ENCODE results near the gene SCAF4.

DNA sequence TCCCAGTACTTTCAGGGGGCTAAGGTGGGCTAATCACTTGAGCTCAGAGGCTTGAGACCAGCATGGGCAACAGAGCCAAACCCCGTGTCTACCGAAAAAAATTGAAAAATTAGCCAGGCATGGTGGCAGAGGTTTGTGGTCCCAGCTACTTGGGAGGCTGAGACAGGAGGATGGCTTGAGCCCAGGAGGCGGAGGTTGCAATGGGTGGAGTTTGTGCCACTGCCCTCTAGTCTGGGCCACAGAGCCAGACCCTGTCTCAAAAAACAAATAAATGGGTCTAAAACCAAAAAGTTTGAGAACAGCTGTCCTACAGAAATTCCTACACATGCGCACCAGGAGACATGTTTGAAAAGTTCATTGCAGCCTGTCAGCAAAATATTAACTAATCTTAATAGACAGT, 5.5 kb downstream of the SCAF4 start:
- TF ChIP-seq CHD2 (IDR thresholded peaks at IDR 0.05; ENCODE audit: low read length, partially characterized antibody): no peak
- no peak for TF ChIP-seq FOXJ3 (CRISPR knock-in tag; IDR thresholded peaks at IDR 0.05)
- no peak for TF ChIP-seq REST (IDR thresholded peaks at IDR 0.05; ENCODE audit: low read depth, low read length)
- no peak for TF ChIP-seq CTCF (IDR thresholded peaks at IDR 0.05)
- no peak for TF ChIP-seq JUND (IDR thresholded peaks at IDR 0.05)

All from SK-N-SH (cell line).